NCI-H345 treated with DMSO at 0.1 percent for 48 hours (cell line): ENCODE data around the gene HIRA.
A peak's percentile ranks its signal among the peaks of the same experiment; 100 is the strongest.
"Not testable (repeated sequence)": the region's sequence is repeated elsewhere in the genome, so short reads cannot be mapped to it uniquely, and the experiment has no call there.

Experiments used
- DNase-seq: peaks from one replicate; lab custom pipeline; 2025; ENCODE audit not compliant: unreplicated experiment; lab: John Stamatoyannopoulos, UW

HIRA gene

DNA sequence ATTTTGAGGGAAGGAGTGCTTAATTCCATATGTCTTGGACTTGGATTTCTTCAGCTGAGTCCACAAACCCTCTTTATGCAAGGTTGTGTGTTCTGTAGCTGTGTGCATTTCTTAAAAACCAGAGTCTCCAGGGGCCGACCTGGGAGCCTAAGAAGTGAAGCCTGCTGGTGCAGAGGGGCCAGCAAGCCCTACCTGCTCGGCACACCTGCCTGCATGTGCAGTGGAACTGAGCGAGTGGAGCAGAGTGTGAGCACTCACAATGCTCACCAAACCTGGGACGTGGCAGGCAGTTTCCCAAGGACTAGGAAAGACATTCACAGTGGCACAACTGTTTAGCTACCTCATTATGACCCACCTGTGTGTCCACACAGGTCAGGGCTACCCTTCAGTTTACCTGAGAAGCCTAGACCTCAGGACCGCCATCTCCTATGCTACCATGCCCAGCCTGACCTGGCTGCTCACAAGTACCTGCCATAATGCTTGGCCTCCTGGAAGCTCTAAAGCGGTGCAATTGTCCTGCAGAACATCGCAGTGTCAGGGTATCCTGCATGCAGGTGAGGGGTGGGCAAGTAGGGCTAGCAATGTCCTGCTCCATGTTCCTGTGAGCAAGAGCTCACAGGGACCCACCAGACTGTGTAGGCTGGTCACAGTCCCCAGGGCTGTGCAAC is 12.1 kb upstream of the HIRA start:
- DNase-seq = no peak

- DNase-seq = no peak
Measured at GRCh38 chr22:19442166-19442565, 10.6 kb upstream of the HIRA start.

DNA sequence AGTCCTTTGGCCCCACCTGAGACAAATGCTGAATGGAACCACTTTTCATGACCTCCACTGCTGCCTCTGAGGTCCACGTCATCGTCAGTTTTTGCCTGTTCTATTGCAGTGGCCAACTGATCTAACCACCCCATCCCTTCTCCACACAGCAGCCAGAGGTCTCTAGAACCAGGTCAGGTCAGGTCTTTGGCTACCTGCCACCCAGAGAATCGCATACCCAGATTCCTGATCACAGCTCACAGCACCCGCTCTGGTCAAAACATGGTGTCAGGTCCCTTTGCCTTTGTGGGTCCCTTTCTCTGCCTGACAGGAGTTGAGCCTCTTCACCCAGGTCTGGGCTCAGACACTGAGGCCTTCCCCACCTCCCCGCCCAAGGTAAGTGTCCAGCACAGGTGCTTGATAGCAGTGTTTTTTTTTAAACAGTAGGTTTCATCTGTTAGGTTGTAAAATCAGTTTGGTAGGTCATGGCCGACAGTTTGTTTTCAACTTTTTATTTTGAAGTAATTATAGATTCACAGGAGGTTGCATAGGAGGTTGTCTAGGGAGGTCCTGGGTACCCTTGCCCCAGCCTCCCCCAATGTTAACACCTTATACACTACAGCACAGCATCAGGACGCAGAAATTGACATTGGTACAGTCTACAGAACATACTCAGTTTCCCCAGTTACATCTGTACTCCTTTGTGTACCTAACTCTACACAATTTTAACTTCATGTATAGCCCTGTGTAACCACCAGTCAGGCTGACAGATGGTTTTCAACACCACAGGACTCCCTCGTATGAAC is 9.1 kb upstream of the HIRA start:
- no peak for DNase-seq

DNA sequence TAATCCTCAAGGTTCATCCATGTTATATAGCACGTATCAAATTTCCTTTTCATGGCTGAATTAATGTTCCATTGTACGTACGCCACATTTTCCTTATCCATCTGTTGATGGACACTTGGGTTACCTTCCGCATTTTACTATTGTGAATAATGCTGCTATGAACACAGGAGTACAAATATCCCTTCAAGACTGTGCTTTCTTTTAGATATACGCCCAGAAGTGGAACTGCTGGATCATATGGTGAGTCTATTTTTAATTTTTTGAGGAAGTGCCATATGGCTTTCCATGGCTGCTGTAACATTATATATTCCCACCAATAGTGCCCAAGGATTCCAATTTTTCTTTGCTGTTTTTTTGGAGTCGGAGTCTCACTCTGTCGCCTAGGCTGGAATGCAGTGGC is 6.8 kb upstream of the HIRA start:
- DNase-seq = no peak

DNA sequence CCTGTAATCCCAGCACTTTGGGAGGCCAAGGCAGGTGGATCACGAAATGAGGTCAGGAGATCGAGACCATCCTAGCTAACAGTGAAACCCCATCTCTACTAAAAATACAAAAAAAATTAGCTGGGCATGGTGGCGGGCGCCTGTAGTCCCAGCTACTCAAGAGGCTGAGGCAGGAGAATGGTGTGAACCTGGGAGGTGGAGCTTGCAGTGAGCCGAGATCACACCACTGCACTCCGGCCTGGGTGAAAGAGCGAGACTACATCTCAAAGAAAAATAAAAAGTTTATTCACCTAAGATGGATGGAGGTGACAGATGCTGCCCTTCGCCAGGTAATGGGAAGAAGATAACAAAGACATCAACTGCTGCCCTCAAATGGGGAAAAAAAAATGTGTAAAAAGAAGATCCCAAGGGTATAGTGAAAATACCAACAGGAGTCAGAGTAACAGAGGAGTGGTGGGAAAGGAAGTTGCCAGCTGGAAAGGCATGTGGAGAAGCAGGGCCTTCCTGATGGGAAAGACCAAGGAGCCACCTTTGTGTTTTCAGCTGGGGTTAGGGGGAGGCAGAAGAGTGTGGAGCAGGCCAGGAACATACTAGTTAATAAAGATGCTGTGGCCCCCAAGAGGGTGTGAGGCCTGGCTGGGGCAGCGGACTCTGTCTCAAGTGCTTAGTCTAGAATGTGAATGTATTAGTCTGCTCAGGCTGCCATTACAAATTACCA is 5.1 kb upstream of the HIRA start:
- not testable (repeated sequence) for DNase-seq

DNA sequence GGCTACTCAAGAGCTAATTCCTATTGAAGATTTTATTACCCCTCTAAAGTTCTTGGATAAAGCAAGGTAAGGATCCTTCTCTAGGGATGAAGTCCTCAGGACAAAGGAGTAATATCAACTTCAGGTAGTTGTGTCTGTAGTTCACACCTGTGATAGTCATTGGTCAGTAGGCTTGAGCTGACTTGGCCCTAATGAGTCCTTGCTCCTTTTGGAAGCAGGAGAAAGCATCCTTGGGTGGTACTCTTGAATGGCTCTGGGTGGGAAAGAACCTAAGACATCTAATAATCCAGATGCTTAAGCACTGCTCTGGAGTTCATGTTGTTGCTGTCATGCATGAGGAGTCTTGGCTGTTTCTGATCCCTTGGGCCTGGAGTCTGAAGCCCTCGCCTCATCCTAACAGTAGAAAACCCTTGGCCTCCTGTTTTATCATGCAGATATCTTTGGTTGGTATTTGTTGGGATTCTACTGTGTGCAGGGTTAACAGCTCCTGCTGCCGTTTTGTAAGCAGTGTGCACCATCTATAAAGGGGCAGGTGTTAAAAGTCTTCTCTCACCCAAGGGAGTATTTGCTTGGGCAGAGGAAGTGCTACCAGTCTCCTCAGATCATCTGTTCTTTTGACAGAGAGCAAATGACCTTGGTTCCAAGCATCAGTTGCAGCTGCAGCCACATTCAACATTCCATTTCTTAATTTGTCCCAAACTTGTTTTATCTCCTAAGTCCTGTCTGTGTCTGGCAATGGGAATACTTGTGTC is 3.5 kb upstream of the HIRA start:
- DNase-seq = no peak

DNA sequence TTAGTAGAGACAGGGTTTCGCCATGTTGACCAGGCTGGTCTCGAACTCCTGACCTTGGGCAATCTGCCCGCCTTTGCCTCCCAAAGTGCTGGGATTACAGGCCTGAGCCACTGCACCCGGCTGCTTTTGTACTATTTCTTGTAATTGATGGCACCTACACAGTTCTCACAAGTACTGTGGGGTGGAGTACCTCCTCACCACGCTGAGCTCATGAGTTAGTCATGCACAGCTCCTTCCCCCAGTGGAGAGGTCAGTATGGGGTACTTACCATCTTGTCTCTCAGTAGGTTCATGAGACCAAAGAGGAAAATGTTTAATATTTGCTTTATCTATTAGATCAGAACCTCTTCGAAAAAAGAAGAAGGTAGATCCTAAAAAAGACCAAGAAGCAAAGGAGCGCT is 2.9 kb upstream of the HIRA start:
- no peak for DNase-seq

DNA sequence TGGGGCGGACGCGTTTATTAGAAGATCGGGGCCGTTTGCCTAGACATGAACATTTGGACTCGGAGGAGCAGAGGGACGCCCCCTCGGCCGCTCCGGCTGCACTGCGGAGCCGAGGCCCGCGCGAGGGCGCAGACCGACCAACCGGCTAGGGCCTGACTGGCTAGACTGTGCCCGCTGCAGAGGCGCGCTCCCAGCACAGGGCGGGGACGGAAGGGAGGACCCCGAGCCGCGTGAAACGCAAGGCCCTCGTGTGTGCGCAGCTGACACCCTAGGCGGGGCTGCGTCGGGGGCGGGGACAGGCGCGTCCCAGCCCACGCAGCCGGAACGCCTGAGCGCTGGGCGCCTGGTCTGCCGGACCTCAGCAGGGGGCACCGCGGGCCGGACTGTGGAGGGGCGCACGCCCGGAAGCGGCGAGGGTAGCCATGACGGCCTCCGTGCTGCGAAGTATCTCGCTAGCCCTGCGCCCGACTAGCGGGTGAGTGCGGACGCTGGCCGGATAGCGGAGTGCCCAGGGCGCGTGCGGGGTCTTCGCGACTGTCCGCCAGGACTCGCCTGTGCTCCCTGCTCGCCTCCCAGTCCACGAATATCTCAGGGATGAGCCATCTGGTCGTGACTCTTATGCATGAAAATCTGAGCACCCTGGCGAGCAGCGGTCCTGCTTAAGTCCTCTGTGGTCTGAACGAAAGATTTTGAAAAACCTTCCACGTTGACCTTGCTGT is 759 bp upstream of the HIRA start, which contains the start of gene MRPL40:
TSS of gene MRPL40 (plus strand) at position 413 of the 719 bp plus-strand sequence. CDS start at position 423, 10 bp downstream.
- DNase-seq = peak; percentile 42

GRCh38 chr22:19430890-19431541 is 517 bp downstream of the HIRA start:
- DNase-seq = no peak

- DNase-seq = no peak
Measured at GRCh38 chr22:19429950-19430889, 1.3 kb downstream of the HIRA start.

- DNase-seq = no peak
Measured at GRCh38 chr22:19424186-19424500, 7.4 kb downstream of the HIRA start.

- DNase-seq = no peak
Measured at GRCh38 chr22:19422440-19423301, 8.9 kb downstream of the HIRA start.

DNA sequence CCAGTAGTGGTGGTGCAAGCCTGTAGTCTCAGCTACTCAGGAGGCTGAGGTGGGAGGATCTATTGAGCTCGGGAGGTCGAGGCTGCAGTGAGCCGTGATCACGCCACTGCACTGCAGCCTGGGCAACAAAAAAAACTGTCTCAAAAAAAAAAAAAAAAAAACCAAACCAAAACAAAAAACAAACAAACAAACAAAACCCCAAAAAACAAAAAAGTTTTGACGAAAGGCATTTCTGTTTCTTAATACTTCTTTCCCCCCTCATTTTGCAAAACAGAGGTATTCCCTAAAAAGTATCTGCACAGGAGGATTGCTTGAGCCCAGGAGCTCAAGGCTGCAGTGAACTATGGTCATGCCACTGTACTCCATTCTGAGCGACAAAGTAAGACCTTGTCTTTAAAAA is 11.2 kb downstream of the HIRA start:
- DNase-seq = no peak

DNA sequence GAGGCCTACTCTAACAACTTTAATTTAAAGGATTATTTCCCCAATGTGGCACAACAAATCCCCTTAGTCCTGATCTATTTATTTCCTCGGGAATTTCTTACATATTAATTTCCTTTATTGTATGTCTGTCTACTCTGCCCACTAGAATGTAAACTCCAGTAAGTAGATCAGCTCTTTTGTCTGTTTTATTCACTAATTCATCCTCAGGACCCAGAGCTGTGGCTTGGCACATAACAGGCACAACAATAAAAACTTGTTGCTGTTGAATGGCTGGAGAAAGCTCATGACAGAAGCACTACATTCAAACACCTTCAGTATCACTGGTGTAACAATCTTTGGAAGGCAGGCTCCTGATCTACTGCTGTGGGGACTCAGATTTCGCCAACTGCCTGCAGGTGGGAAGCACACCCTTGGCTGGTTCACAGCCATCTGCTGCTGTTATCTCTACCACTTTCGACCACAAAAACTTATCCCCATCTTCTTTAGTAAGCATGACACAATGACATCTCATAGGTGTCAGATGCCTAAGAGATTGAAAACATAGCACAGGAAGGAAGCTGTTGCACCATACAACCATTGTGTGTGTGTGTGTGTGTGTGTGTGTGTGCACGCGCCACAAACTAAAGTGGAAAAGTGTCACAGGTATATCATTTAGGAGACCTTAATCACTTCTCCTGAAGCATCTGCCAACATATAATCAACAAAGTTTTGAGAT is 11.9 kb downstream of the HIRA start:
- DNase-seq = no peak

GRCh38 chr22:19419086-19419463 is 12.5 kb downstream of the HIRA start:
- no peak for DNase-seq

- no peak for DNase-seq
Measured at GRCh38 chr22:19412923-19413322, 18.6 kb downstream of the HIRA start.

GRCh38 chr22:19412478-19412877 is 19.1 kb downstream of the HIRA start:
- no peak for DNase-seq

GRCh38 chr22:19411690-19412045 is 19.9 kb downstream of the HIRA start:
- no peak for DNase-seq
